C4-2B (cell line): ENCODE measurements around the gene LRIG1.

Experiments used
- CTCF ChIP-seq: fragments of 450-650 bp; conservative IDR thresholded peaks from 2 replicates; pipeline ENCODE4 v1.5.1; 2017; ENCODE audit warnings: mild to moderate bottlenecking
- ZFX ChIP-seq: fragments of 450-650 bp; IDR thresholded peaks from 2 replicates; pipeline ENCODE4 v1.6.1; 2017

DNA sequence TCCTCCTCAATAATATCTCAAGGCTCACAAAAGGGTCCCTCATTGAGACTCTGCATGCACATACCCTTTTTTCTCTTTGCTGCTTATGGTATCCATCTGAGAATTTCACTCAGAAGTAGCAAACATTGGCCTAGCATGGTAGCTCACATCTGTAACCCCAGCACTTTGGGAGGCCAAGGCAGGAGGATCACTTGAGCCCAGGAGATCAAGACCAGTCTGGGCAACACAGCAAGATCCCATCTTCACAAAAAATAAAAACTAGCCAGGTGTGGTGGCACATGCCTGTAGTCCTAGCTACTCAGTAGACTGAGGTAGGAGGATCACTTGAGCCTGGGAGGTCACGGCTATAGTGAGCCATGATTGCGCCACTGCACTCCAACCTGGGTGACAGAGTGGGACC, 11.7 kb downstream of the LRIG1 start:
- TF ChIP-seq CTCF (no peak), ZFX (no peak)
